MM.1S (cell line): Measurements from ENCODE around the gene IFRD2.

Experiments used
- DNase-seq: peaks from one replicate; pipeline ENCODE4 v3.0.0-alpha.2; 2015
- H2AFZ ChIP-seq: fragments of 300-600 bp; sonication (generic); 2 replicates; pipeline ENCODE4 v1.6.0; 2016; ENCODE audit warnings: antibody characterized with exemption, low read length
- H3F3A ChIP-seq: fragments of 300-600 bp; sonication (generic); 2 replicates; pipeline ENCODE4 v1.6.1; 2016; ENCODE audit warnings: mild to moderate bottlenecking, antibody characterized with exemption, low read length, moderate library complexity, mixed read lengths; ENCODE audit not compliant: insufficient read depth
- H3K27ac ChIP-seq: fragments of 300-600 bp; sonication (generic); 2 replicates; pipeline ENCODE4 v1.5.1; 2016; ENCODE audit warnings: mild to moderate bottlenecking, low read length
- H3K27me3 ChIP-seq: fragments of 300-600 bp; sonication (generic); replicated peaks from 2 replicates; pipeline ENCODE4 v1.6.0; 2016; ENCODE audit warnings: low read length; ENCODE audit not compliant: insufficient read depth
- H3K36me3 ChIP-seq: fragments of 300-600 bp; sonication (generic); replicated peaks from 2 replicates; pipeline ENCODE4 v1.6.1; 2016; ENCODE audit warnings: mild to moderate bottlenecking, low read length, mixed read lengths; ENCODE audit not compliant: insufficient read depth
- H3K4me1 ChIP-seq: fragments of 300-600 bp; sonication (generic); 2 replicates; pipeline ENCODE4 v1.6.1; 2016; ENCODE audit warnings: low read length, mixed read lengths
- H3K4me2 ChIP-seq: fragments of 300-600 bp; sonication (generic); 2 replicates; pipeline ENCODE4 v1.6.0; 2016; ENCODE audit warnings: low read depth, low read length
- H3K4me3 ChIP-seq: fragments of 300-600 bp; sonication (generic); 2 replicates; pipeline ENCODE4 v1.5.1; 2016; ENCODE audit warnings: low read length, mixed read lengths
- H3K79me2 ChIP-seq: fragments of 300-600 bp; sonication (generic); 2 replicates; pipeline ENCODE4 v1.6.1; 2016; ENCODE audit warnings: mixed run types, low read length, mixed read lengths
- H3K9ac ChIP-seq: fragments of 300-600 bp; sonication (generic); 2 replicates; pipeline ENCODE4 v1.6.1; 2016; ENCODE audit warnings: low read length, mixed read lengths
- H3K9me2 ChIP-seq: fragments of 300-600 bp; sonication (generic); replicated peaks from 2 replicates; pipeline ENCODE4 v1.6.1; 2016; ENCODE audit warnings: mild to moderate bottlenecking, low read length, mixed read lengths; ENCODE audit not compliant: insufficient read depth
- H3K9me3 ChIP-seq: fragments of 300-600 bp; sonication (generic); replicated peaks from 2 replicates; pipeline ENCODE4 v1.6.1; 2016; ENCODE audit warnings: mild to moderate bottlenecking, low read length, mixed read lengths; ENCODE audit not compliant: insufficient read depth
- H4K20me1 ChIP-seq: fragments of 300-600 bp; sonication (generic); 2 replicates; pipeline ENCODE4 v1.6.1; 2016; ENCODE audit warnings: mild to moderate bottlenecking, low read length, moderate library complexity, mixed read lengths; ENCODE audit not compliant: insufficient read depth
- CTCF ChIP-seq: fragments of 300-600 bp; sonication (generic); IDR thresholded peaks from 2 replicates; pipeline ENCODE4 v1.5.1; 2016; ENCODE audit warnings: antibody characterized with exemption, low read length, mixed read lengths
- EZH2 ChIP-seq: fragments of 300-600 bp; sonication (generic); optimal IDR thresholded peaks from 2 replicates; pipeline ENCODE3; 2017; ENCODE audit warnings: low read depth, mild to moderate bottlenecking, antibody characterized with exemption, low read length, mixed read lengths
- EZH2phosphoT487 ChIP-seq: fragments of 300-600 bp; sonication (generic); IDR thresholded peaks from 2 replicates; pipeline ENCODE4 v1.6.1; 2018; ENCODE audit warnings: antibody characterized with exemption, low read length

The IFRD2 gene

GRCh38 chr3:50258979-50259378 is 33.2 kb downstream of the IFRD2 start:
- Histone ChIP-seq H2AFZ (no peak overlapping the region), H3K79me2 (no peaks in the 10 kb centered on the region), H3K4me1 (peaks cover 6% of the 10 kb centered on the region; the same call in 1 of the 2 replicates), H3K27me3 (no peaks in the 10 kb centered on the region), H4K20me1 (no peaks in the 10 kb centered on the region), H3K9me2 (no peaks in the 10 kb centered on the region), H3K27ac (no peak overlapping the region), H3F3A (0 out of 2 replicates have a peak, but pooled peaks cover 6% of the 10 kb centered on the region), H3K9me3 (no peaks in the 10 kb centered on the region), H3K36me3 (peaks cover 8% of the 10 kb centered on the region), H3K9ac (no peak overlapping the region), H3K4me3 (no peak overlapping the region), H3K4me2 (no peak overlapping the region)
- no peak for DNase-seq
- TF ChIP-seq CTCF (no peak), EZH2phosphoT487 (no peak), EZH2 (no peak)

- no peak overlapping the region for H3K27ac ChIP-seq
- no peak for DNase-seq
- H3K79me2 ChIP-seq = no peaks in the 10 kb centered on the region
- peaks cover 6% of the 10 kb centered on the region; the same call in 1 of the 2 replicates for H3K4me1 ChIP-seq
- no peaks in the 10 kb centered on the region for H3K27me3 ChIP-seq
- H3K4me3 ChIP-seq = no peak overlapping the region
- no peak for TF ChIP-seq EZH2
- H3K9me2 ChIP-seq = no peaks in the 10 kb centered on the region
- no peaks in the 10 kb centered on the region for H3K9me3 ChIP-seq
- no peak overlapping the region for H3K4me2 ChIP-seq
- 0 out of 2 replicates have a peak, but pooled peaks cover 6% of the 10 kb centered on the region for H3F3A ChIP-seq
- no peak overlapping the region for H2AFZ ChIP-seq
- H4K20me1 ChIP-seq = no peaks in the 10 kb centered on the region
- H3K9ac ChIP-seq = no peak overlapping the region
- peaks cover 8% of the 10 kb centered on the region for H3K36me3 ChIP-seq
Observed at GRCh38 chr3:50258029-50258680, 34.1 kb downstream of the IFRD2 start.

- Histone ChIP-seq H2AFZ (no peak overlapping the region), H3K79me2 (peaks cover under 1% of the 10 kb centered on the region; the same call in 1 of the 2 replicates), H3F3A (0 out of 2 replicates have a peak, but pooled peaks cover 6% of the 10 kb centered on the region), H4K20me1 (no peaks in the 10 kb centered on the region), H3K9me2 (no peaks in the 10 kb centered on the region), H3K27me3 (no peaks in the 10 kb centered on the region), H3K4me1 (peaks cover 6% of the 10 kb centered on the region; the same call in 1 of the 2 replicates), H3K27ac (no peak overlapping the region), H3K9me3 (no peaks in the 10 kb centered on the region), H3K9ac (no peak overlapping the region), H3K36me3 (peaks cover 8% of the 10 kb centered on the region), H3K4me2 (no peak overlapping the region), H3K4me3 (no peak overlapping the region)
- peak; percentile 29 for DNase-seq
- TF ChIP-seq EZH2phosphoT487 (no peak), CTCF (peak; percentile 60)
Observed at GRCh38 chr3:50256978-50257890, 35.0 kb downstream of the IFRD2 start.
